OCI-LY7 (cell line): ENCODE results near the gene ZNF609.
"Not testable (repeated sequence)": the region's sequence is repeated elsewhere in the genome, so short reads cannot be mapped to it uniquely, and the experiment has no call there.

ENCODE experiments used
- CTCF ChIP-seq: fragments of 200-600 bp; sonication (generic); conservative IDR thresholded peaks from 2 replicates; pipeline ENCODE4 v1.5.1; 2014; ENCODE audit warnings: mild to moderate bottlenecking, antibody characterized with exemption, low read length, moderate library complexity, mixed read lengths
- EZH2phosphoT487 ChIP-seq: fragments of 200-600 bp; sonication (generic); IDR thresholded peaks from 2 replicates; pipeline ENCODE4 v1.6.1; 2018; ENCODE audit warnings: low read depth, borderline replicate concordance, mild to moderate bottlenecking, mixed run types, antibody characterized with exemption, low read length, moderate library complexity, mixed read lengths

GRCh38 chr15:64644811-64645210, 184.4 kb downstream of the ZNF609 start:
- TF ChIP-seq CTCF, EZH2phosphoT487: not testable (repeated sequence)
